HUDEP-2 (cell line): ENCODE measurements around the gene CDO1.
"Not testable (repeated sequence)": the region's sequence is repeated elsewhere in the genome, so short reads cannot be mapped to it uniquely, and the experiment has no call there.

Experiments used
- DNase-seq, 76 experiments: peaks; one replicate each; lab custom pipeline; 2025; ENCODE audit not compliant: unreplicated experiment in 76 of 76; lab: John Stamatoyannopoulos, UW

The CDO1 gene

DNA sequence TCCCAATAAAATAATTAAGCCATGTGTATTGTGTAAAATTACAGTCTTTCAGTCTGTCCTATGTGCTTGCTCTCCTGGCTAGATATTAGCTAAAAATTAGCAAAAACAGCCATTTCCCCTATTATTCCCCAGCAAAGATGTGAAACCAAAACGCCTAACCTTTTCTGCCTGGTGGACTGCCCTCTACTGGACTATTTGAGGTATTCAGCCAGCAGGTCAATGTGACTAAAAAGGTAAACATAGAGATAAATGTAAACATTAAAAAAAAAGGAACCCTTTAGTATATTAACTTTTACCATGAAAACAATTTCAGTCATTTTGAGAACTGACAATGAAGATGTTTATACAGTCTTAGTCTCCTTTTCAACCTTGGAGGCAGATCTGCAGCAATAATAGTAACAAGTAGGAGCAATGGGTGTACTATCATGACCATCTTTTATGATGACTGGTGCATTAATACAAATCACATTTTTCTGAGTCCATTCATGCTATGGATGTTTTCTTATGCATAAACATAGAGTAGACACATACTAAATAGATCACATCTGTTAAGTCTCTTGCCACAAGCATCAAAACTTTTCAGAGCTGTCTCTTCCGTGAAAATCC, 14.8 kb upstream of the CDO1 start:
- DNase-seq = peak in 18 of 76 experiments; percentile 1 to 37 (median 19)

GRCh38 chr5:115829913-115830312, 13.5 kb upstream of the CDO1 start:
- DNase-seq = no peak

DNA sequence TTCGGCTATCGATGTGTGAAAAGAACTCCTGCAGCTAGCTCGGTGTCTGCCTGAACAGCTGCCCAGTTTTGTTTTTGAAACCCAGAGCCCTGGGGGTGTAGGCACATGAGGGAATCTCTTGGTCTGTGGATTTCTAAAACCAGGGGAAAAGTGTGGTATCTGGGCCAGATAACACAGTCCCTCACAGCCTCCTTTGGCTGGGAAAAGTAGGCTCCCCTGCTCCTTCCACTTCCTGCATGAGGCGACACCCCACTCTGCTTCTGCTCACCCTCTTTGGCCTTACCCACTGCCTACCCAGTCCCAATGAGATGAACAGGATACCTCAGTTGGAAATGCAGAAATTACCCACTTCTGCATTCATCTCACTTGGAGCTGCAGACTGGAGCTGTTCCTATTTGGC, 9.5 kb upstream of the CDO1 start:
- DNase-seq = no peak

DNA sequence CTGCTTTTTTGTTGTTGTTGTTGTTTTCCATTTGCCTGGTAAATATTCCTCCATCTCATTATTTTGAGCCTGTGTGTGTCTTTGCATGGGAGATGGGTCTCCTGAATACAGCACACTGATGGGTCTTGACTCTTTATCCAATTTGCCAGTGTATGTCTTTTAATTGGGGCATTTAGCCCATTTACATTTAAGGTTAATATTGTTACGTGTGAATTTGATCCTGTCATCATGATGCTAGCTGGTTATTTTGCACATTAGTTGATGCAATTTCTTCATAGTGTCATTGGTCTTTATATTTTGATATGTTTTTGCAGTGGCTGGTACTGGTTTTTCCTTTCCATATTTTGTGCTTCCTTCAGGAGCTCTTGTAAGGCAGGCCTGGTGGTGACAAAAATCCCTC, 8.5 kb upstream of the CDO1 start:
- not testable (repeated sequence) for DNase-seq

GRCh38 chr5:115820846-115821245, 4.4 kb upstream of the CDO1 start:
- no peak for DNase-seq

DNA sequence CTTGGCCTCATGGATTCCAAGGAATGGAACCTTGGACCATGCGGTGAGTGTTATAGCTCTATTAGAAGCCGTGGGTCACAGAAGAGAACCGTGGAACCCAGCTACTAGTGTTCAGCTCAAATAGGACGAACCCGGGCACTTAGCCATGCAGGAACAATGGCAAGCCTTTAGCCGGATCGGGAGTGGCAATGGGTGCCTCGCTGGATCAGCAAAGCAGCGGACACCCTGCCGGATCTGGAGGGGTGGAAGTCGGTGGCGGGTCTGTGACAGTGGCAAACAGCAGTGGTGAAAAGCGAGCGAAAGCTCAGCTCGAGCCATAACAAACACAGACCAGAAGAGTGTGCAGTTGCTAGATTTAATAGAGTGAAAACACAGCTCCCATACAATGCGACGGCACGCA, 2.4 kb upstream of the CDO1 start:
- no peak for DNase-seq

- DNase-seq = no peak
Measured at GRCh38 chr5:115817386-115817785, 927 bp upstream of the CDO1 start.

- no peak for DNase-seq
Measured at GRCh38 chr5:115815693-115816225, 700 bp downstream of the CDO1 start.

DNA sequence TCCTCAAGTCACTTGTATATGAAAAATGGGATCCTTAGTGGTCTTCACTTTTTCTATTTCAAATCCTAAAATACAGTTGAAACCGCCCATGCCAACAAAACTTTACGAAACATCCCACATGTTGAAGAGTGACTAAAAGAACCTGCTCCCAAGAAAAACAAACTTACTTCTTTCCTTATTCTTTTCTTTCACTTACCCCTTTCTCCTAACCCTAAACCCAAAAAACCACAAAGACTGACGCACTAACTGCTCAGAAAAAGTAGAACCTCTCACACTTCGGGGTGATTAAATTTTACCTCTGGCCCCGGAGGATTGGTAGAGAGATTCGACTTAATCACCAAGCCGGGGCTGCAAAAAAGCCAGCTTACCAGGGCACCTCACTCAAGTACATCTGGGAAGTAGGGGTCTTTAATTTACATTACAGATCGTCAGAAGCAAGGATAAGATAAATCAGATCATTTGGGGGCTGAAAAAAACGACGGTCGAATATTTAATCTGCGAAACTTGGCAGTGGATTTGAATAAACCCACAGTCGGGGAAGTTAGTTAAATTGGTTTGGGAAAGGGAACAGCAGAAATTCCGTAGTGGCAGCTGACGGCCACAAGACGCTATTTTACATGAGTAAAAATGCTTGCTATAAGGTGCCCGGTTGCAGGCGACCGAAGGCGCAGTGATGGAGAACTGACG, 1.3 kb downstream of the CDO1 start:
- DNase-seq = peak in 1 of 76 experiments; percentile 9

- no peak for DNase-seq
Measured at GRCh38 chr5:115813719-115814118, 2.7 kb downstream of the CDO1 start.

- DNase-seq = no peak
Measured at GRCh38 chr5:115812372-115812771, 4.1 kb downstream of the CDO1 start.

DNA sequence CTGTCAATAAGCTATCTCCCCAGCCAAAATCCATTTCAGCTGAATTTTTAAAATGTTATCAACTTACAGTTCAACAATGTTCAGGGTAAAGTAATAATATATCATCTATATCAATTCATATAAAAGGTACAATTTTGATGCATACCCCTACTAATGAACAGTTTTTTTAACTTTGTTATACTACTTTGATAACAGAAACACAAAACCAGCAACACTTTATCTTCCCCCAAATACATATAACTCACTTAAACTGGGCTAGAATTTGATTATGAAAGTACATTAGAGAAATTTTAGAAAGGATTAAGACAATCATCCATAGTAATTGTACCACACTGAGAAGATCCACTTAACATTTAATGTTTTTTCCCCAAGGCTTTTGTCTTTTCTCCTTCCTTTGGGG, 5.1 kb downstream of the CDO1 start:
- DNase-seq = no peak

DNA sequence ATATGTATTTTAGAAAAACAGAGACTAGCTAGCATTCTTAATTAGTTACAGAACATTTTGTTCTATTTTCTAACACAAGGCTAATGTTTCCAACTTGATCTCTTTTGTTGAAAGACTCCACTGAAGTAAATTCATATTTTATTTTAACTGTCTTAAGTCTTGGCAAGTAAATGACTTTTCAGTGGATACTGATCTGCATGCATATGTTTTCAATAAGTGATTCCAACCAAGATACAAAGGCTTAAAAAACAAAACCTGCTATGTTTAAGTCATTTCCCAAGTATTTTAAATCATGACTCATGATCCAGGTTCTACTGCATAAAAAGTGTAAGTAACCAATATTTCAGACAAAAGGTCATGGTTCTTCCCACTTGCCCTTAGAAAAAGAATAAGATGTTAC, 5.7 kb downstream of the CDO1 start:
- DNase-seq = no peak

DNA sequence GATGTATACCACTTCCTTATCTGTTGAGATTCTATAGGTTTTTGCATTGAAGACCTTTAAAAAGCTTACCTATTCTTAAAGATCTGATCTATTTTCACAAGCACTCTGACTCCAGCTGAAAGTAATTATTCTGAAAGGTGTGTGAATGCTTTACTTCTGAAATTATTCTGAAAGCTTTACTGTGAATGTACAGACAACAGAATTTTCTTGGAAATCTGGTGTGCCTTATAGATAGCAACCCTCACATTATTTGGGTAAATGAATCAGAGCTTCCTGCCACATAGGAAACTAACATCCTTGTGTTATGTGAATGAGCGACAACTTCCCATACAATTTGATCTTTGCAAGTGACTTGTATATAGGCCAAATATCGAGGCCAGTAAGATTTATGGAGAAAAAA, 6.5 kb downstream of the CDO1 start:
- DNase-seq = no peak

DNA sequence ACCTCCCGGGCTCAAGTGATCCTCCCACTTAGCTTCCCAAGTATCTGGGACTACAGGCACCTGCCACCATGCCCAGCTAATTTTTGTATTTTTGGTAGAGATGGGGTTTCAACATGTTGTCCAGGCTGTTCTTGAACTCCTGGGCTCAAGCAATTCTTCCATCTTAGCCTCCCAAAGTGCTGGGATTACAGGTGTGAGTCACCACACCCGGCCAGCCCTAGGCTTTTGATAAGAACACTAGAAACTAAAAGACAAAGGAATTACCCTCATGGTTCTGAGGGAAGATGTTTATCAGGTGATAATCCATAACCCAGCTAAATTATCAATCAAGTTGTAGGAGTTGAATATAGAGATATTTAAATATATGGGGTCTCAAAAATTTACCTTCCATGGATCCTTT, 8.4 kb downstream of the CDO1 start:
- DNase-seq = not testable (repeated sequence)

DNA sequence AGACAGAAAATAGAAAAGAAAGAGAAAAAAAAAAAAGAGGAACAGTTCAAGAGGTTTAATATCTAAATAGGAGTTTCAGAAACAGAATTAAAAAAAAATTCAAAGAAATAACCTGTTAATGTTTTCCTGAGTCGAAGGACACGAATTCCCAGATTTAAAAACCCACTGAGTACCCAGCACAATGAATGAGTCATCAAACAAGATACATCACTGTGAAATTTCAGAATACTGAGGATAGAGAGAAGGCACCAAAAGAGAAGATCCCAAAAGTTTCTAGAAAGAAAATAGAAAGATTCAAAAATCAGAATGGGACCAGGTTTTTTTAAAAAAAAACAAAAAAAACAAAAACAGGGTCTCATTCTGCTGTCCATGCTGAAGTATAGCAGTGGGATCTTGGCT, 8.8 kb downstream of the CDO1 start:
- DNase-seq = no peak

- no peak for DNase-seq
Measured at GRCh38 chr5:115806986-115807653, 9.3 kb downstream of the CDO1 start.

- DNase-seq = no peak
Measured at GRCh38 chr5:115801984-115802383, 14.5 kb downstream of the CDO1 start.

DNA sequence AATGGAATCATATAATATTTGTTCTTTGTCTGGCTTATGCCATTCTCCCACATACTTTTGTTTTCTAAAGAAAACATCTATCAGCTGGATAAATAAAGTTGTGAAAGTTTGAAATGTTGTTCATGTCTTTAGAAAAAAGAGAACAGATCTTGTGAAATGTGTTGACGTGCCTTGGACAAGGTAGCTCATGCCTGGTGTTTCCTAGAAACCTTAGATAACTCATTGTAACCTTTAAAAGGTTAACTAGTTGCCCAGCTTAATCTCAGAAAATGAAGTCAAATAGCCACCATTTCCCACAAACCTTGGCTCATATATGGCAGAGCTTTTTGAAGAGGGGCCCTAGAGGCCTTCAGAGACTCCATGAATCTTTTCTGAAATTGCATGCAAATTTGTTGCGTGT, 15.3 kb downstream of the CDO1 start:
- no peak for DNase-seq

DNA sequence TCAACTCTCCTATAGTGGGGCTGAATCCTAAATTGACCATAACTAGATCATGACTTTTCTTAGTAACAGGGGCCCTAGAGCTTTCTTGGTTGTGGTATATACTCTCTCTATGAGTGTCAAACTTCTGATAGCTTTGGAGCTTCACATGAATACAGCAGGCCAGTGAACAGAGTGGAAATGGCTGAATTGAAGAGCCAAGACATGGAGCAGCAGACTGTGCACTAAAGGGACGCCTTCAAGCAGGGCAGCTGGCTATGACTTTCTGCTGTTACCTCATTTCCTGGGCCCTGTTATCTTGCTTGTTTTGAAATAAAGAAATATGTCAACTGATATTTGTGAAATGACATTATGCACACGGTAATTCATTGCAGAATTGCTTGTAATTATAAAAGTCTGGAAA, 16.4 kb downstream of the CDO1 start:
- DNase-seq = no peak

GRCh38 chr5:115798252-115798651, 18.2 kb downstream of the CDO1 start:
- no peak for DNase-seq

- DNase-seq = no peak
Measured at GRCh38 chr5:115796656-115797055, 19.8 kb downstream of the CDO1 start.
